Measurements from ENCODE around the gene NPAS2. TPM values are rescaled to one million over a fixed set of nuclear protein-coding genes. Genes with fewer than 3 reads are reported as not detected.
A peak's percentile ranks its signal among the peaks of the same experiment; 100 is the strongest.

Gene NPAS2
- total RNA-seq, 1 experiment from 2014 or later: 42.3 TPM

DNA sequence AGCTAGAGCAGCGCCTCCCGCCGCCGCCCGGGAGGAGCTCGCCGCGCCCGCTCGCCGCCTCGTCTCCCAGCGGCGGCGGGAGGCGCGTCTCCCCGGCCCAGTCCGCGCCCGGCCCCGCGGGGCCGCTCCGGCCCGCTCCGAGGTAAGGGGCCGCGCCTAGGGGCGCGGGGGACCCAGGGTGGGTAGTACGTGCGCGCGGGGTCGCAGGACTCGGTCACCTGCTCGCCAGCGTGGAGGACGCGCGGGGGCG lies 259 bp downstream of the NPAS2 start:
- no peak for DNase-seq (ENCODE audit: extremely low read depth, low read depth)

DNA sequence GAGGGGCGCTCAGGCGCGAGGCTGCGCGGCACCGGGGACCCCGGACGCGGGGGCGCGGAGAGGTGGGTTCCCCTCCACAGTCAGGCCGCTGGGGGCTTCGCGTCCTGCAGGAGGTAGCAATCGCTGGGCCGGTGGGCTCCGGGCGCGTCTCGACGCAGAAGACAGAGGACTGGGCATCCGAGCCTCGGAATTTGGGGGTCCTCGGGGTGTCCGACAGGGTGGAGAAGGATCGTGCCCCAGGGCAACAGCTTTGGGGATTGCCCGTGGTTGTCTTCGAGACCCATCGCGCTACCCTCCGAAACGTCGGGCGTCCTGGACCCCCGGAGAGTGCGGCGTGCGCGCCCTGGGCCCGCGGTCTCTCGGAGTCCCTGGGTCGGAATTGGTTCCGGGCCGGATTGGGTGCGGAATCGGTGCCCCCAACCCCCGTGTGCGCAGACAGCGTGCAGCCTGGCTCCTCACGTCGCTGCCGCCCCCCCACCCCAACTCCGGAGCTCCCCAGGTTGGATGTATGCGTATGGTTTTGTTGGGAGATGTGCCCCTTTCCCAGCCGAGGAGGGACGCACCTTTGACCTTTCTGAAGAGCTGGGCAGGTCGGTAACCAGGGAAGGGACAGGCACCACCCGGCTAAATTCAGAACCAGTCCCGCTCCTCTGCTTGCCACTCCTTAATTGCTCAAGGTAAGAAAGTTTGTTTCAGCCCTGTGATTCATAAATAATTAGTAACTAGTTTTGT lies 750 bp downstream of the NPAS2 start:
- DNase-seq (ENCODE audit: extremely low read depth, low read depth): no peak

DNA sequence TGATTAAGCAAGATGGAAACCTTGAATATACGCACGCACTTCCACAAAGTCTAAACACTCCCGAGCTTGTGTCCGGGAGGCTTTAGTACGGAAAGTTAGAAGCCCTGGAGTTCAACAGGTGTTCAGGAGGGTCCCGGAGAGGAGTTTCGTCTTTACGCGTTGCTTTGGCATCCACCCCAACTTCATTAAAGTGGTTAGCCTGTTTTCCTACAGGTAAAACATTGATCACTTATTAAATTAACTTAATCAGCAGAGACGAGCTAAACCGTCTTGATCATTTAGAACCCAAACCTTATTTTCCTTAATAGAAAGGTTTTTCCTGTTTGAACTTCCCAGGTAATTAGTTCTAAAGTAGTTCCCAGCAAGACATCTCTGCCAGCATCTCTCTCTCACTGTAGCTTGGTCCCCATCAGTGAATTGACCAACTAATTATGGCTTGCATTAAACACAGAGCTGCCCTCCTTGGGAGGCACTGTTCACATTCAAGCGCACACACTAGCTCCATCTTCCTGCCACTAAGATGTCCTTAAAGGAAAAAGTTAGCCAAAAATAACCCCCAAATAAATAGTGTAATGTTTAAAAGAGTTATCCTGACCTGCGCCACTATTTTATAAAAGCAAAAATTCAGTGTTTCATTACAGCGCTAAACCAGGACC lies 1.4 kb downstream of the NPAS2 start:
- DNase-seq (ENCODE audit: extremely low read depth, low read depth): no peak

DNA sequence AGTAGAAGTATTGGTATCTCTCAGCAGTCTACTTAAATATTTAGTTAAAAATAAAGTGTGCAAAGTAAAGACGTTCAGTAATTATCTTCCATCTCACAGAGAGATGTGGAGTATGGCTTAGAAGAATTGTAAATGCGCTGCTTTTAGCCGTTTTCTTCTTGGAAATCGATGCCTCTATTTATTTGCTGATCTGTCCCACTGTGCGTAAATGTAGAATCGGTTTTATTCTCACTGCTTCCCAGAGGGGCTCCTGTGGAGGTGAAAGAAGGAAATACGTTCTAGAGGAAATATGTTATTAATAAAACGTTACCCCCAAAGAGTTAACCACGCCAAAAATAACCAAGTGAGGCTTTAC lies 1.9 kb downstream of the NPAS2 start:
- DNase-seq (ENCODE audit: extremely low read depth, low read depth): no peak

DNA sequence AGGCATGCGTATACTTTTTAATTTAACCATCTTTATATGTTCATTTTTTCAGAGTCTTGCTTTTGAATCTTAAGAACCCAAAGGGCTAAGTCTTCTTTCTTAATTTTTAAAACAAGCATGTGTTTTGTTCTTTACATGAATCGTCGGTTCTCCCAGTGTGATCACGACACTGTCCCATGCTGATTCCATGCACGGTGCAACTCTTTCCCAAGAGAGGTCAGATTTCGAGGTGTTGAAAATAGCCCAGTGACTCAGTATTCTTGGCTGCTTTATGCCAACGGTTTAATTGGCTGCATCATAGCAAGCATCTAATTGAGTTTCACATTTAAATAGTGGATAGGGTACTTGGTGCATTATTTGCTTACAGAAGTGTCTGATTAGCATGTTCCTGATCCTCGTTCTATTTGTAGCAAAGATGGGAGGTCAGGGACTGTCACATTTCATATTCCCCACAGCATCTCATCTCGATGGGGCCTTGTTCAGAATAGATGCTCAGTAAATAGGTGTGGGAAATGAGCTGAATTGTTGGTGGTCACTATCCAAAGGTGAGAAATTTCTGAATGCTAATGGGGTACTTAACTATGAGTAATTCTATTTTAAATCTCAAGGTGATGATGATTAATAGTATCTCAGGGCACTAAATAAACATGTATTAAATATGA lies 2.8 kb downstream of the NPAS2 start:
- DNase-seq (ENCODE audit: extremely low read depth, low read depth): peak; percentile 59

DNA sequence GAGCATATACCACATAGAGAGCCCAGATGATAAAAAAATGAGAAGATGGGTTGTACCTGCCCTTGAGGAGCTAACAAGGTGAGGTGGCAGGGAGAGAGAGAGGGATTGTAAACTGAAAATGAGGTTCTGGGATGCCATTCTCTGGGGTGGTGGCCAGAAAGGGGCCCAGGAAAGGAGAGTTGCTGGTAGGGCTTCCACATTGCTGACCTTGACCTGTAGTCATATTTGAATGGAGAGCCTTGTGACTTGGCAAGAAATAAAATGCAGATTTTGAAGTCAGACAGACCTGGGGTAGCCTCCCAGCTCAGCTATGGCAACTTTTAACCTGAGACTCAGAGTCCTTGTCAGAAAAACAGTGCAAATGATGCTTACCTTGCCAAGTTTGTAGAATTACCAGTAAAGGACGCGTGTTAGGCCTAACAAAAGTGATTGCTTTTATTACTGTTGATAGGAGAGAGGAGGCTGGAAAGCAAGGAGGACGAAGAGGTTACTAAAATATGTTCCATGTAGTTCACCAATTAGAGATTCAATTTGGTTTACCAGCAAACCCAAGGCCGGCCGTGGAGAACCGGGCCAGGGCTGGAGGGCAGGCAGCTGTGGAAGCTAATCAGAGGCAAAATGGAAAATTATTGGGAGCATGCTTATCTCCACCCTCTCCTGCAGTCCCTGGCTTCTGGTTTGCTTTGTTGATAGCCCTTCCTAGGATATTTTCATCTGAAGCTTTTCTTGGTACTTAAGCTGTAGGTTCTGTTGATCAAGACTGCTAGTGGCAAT lies 3.9 kb downstream of the NPAS2 start:
- DNase-seq (ENCODE audit: extremely low read depth, low read depth): no peak

- no peak for DNase-seq (ENCODE audit: extremely low read depth, low read depth)
These were observed 4.9 kb downstream of the NPAS2 start for GRCh38 chr2:100824842-100825241.

- no peak for DNase-seq (ENCODE audit: extremely low read depth, low read depth)
These were observed 6.6 kb downstream of the NPAS2 start for GRCh38 chr2:100826494-100826893.

GRCh38 chr2:100831158-100831750 lies 11.3 kb downstream of the NPAS2 start:
- DNase-seq (ENCODE audit: extremely low read depth, low read depth): no peak

DNA sequence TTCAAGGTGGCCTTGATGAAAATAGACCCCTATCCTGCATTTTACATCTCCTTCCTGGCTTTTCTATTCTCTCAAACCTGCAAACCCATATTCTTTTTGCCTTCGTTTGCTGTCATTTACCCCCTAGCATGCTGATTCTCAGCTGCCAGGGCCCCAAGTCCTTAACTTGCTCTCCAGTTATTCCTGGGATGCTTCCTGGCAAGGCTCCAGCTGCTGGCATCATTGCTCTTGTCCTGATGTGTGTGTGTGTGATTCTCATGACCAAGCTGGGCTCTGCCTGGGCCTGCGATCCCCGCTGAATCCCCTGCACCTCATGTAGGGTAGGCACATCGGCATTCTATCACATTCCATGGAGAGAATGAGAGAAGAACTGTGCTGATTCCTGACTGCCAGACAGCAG lies 11.9 kb downstream of the NPAS2 start:
- DNase-seq (ENCODE audit: extremely low read depth, low read depth): no peak

DNA sequence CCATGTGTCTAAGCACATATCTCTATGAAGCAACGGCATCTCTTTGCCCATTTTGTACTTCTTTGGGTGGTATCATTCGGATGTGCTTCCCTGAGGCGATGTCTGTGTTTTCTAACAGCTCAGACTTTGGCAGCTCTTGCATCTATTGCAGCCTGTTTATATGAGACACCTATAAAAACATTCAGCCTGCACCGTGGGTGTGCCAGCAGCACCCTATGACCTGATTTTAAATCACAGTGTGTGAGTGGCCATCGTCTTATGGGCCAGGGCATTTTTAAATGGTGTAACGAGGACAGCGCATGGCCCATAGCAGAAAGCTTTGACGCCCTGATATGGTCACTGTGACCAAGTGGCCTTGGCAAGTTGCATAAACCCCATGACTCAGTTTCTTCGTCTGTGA lies 12.9 kb downstream of the NPAS2 start:
- no peak for DNase-seq (ENCODE audit: extremely low read depth, low read depth)

GRCh38 chr2:100833331-100833730 lies 13.4 kb downstream of the NPAS2 start:
- no peak for DNase-seq (ENCODE audit: extremely low read depth, low read depth)

GRCh38 chr2:100834221-100834620 lies 14.3 kb downstream of the NPAS2 start:
- no peak for DNase-seq (ENCODE audit: extremely low read depth, low read depth)

DNA sequence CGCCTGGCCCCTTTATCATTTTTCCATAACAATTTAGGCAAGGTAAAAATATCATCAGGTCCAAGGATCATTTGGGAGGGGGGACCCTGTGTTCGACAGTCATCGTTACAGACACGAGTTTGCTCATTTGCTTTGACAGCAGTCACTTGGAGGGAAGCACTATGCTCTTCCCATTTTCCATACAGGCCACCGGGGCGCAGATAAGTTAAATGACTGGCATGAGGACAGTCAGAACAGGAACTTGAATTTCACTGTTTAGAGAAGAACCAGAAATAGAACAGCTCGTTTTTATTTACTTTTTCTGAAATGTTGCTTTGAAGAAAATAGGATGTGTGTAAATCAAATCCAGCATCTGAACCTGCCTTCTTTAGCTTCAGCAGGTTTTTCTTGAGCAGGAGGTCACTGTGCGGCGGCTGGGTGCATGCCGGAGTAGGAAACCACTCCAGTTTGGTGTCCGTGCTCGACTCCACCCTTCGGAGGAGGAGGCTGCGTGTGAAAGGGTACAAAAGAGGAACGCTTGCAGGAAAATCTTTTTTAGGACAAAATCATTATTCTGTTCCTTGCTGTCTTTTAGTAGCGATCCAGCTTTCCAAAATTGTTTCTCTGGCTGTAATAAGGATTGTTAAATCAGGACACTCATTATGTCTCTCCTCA lies 15.2 kb downstream of the NPAS2 start:
- DNase-seq (ENCODE audit: extremely low read depth, low read depth): no peak

DNA sequence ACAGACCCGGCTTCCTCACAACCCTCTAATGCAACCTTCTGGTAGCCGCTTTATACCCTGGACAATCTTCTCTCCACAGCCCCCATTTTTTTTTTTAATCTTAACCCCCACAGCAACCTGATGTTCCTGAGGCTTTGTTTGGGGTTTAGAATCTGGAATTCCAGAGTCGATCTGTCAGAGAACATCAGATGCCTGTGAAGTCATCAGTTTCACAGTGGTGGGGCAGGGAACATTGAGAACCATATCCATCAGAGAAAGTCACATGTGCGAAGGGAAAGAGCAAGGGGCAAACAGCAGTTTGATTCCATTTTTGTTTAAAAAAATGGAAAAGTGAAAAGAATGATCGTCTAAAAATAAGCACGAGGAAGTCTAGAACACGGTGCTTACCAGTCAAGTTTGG lies 20.6 kb downstream of the NPAS2 start:
- DNase-seq (ENCODE audit: extremely low read depth, low read depth): no peak

GRCh38 chr2:100842241-100842922 lies 22.4 kb downstream of the NPAS2 start:
- DNase-seq (ENCODE audit: extremely low read depth, low read depth): no peak

DNA sequence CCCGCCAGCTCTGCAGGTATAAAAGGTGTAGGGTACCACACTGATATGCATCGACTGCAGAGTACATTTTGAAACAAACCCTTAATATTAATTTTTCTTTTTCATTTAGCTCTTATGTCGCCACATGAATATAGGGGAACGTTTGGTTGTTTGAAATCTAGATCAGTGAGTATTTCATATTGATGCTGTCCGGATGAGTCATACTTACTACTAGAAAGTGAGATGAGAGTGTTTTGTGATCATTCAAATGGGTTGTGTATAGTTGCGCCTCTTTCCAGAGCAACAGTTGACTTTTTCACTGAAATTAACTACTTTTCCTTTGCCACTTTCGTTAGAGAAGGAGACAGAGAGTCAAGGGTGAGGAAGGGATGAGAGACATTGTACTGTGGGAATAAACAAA lies 24.6 kb downstream of the NPAS2 start:
- no peak for DNase-seq (ENCODE audit: extremely low read depth, low read depth)

GRCh38 chr2:100845141-100845991 lies 25.4 kb downstream of the NPAS2 start:
- DNase-seq (ENCODE audit: extremely low read depth, low read depth): no peak

DNA sequence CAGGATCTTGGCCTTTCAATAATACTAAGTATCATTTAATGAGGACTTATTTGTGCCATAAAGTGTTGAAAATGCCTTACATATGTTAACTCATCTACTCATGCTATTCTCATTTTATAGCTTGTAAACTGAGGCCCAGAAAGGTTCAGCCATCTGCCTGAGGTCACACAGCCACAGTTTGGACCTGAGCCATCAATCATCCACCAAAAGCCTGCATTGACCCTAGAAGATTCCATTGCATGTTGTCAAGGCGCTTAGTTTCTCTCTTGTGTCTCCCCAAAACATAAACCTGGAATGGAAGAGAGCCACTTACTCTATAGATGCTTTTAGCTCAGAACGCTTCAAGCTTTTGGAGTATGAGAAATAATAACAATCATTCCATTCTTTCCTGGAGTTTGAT lies 26.8 kb downstream of the NPAS2 start:
- no peak for DNase-seq (ENCODE audit: extremely low read depth, low read depth)

All from NCI-H460 (cell line).